ENCODE data around the gene CFAP58. TPM values are rescaled to one million over a fixed set of nuclear protein-coding genes. Genes with fewer than 3 reads are reported as not detected.
A peak's percentile ranks its signal among the peaks of the same experiment; 100 is the strongest.

Gene CFAP58
- total and polyA plus RNA-seq, 8 donors = 0.12 to 0.58 (median 0.20) TPM; not detected in 3

GRCh38 chr10:104324221-104324686 is 29.4 kb upstream of the CFAP58 start:
- TF ChIP-seq CTCF (IDR thresholded peaks at IDR 0.05) = no peak
- no peak for TF ChIP-seq POLR2AphosphoS5 (IDR thresholded peaks at IDR 0.05)
- TF ChIP-seq POLR2A (IDR thresholded peaks at IDR 0.05) = no peak
- TF ChIP-seq EP300 (IDR thresholded peaks at IDR 0.05) = no peak
- Histone ChIP-seq H3K27ac (peak overlapping the region in 4 of 5 donors; percentile 75 to 84 (median 76)), H3K27me3 (no peaks in the 10 kb centered on the region), H3K36me3 (no peaks in the 10 kb centered on the region), H3K9me3 (no peaks in the 10 kb centered on the region), H3K4me3 (no peak overlapping the region), H3K4me1 (peaks cover 81 to 100% (median 91%) of the 10 kb centered on the region in 4 donors)
- DNase-seq = no peak
- intact Hi-C loops (cut with DNase I; ENCODE audit: low total_unique reads) = no loop called here
- WGBS, 5 donors = 74 to 90% (median 84%) methylated on average over 9 of the region's 9 CpGs

GRCh38 chr10:104324931-104325330 is 28.7 kb upstream of the CFAP58 start:
- peak overlapping the region in 4 of 5 donors; percentile 75 to 84 (median 76) for H3K27ac ChIP-seq
- H3K36me3 ChIP-seq = no peaks in the 10 kb centered on the region
- peaks cover 81 to 100% (median 91%) of the 10 kb centered on the region in 4 donors for H3K4me1 ChIP-seq
- no peak for TF ChIP-seq POLR2AphosphoS5 (IDR thresholded peaks at IDR 0.05)
- no peak for TF ChIP-seq EP300 (IDR thresholded peaks at IDR 0.05)
- TF ChIP-seq CTCF (IDR thresholded peaks at IDR 0.05) = no peak
- no peak for TF ChIP-seq POLR2A (IDR thresholded peaks at IDR 0.05)
- WGBS, 5 donors = 92 to 99% (median 93%) methylated on average over 10 of the region's 10 CpGs
- H3K9me3 ChIP-seq = no peaks in the 10 kb centered on the region
- intact Hi-C loops (cut with DNase I; ENCODE audit: low total_unique reads) = no loop called here
- no peak for DNase-seq
- H3K4me3 ChIP-seq = no peak overlapping the region
- no peaks in the 10 kb centered on the region for H3K27me3 ChIP-seq

GRCh38 chr10:104325436-104326435 is 27.9 kb upstream of the CFAP58 start:
- WGBS, 5 donors = 71 to 82% (median 77%) methylated on average over 22 to 28 of the region's 28 CpGs
- intact Hi-C loops (cut with DNase I; ENCODE audit: low total_unique reads) = no loop called here
- Histone ChIP-seq H3K4me1 (peaks cover 89 to 100% (median 96%) of the 10 kb centered on the region in 4 donors), H3K27me3 (no peaks in the 10 kb centered on the region), H3K4me3 (no peak overlapping the region), H3K9me3 (no peaks in the 10 kb centered on the region), H3K27ac (peak overlapping the region in 4 of 5 donors; percentile 75 to 84 (median 76)), H3K36me3 (no peaks in the 10 kb centered on the region)
- DNase-seq = no peak
- no peak for TF ChIP-seq POLR2A (IDR thresholded peaks at IDR 0.05)
- TF ChIP-seq POLR2AphosphoS5 (IDR thresholded peaks at IDR 0.05) = peak in 1 of 3 donors; percentile 10

- intact Hi-C loops (cut with DNase I; ENCODE audit: low total_unique reads) = no loop called here
- Histone ChIP-seq H3K4me3 (no peak overlapping the region), H3K27me3 (no peaks in the 10 kb centered on the region), H3K27ac (peak overlapping the region in 4 of 5 donors; percentile 75 to 84 (median 78)), H3K4me1 (peaks cover 91 to 100% (median 96%) of the 10 kb centered on the region in 4 donors), H3K36me3 (no peaks in the 10 kb centered on the region), H3K9me3 (no peaks in the 10 kb centered on the region)
- DNase-seq = no peak
- no peak for TF ChIP-seq EP300 (IDR thresholded peaks at IDR 0.05)
- no peak for TF ChIP-seq POLR2A (IDR thresholded peaks at IDR 0.05)
- no peak for TF ChIP-seq POLR2AphosphoS5 (IDR thresholded peaks at IDR 0.05)
- no peak for TF ChIP-seq CTCF (IDR thresholded peaks at IDR 0.05)
- WGBS, 5 donors = 94 to 95% (median 94%) methylated on average over 8 to 9 of the region's 9 CpGs
These were observed 26.5 kb upstream of the CFAP58 start for GRCh38 chr10:104326991-104327610.
